NCI-H2107 treated with DMSO at 0.1 percent for 48 hours (cell line): ENCODE results near the gene FCHO2.
"Not testable (repeated sequence)": the region's sequence is repeated elsewhere in the genome, so short reads cannot be mapped to it uniquely, and the experiment has no call there.

Experiments
- DNase-seq: peaks from one replicate; lab custom pipeline; 2025; ENCODE audit not compliant: unreplicated experiment; lab: John Stamatoyannopoulos, UW

Gene FCHO2

GRCh38 chr5:72956324-72957140, 691 bp downstream of the FCHO2 start:
- no peak for DNase-seq

- DNase-seq, result no peak
Measured at GRCh38 chr5:72957337-72957736, 1.5 kb downstream of the FCHO2 start.

GRCh38 chr5:72959257-72959656, 3.4 kb downstream of the FCHO2 start:
- no peak for DNase-seq

DNA sequence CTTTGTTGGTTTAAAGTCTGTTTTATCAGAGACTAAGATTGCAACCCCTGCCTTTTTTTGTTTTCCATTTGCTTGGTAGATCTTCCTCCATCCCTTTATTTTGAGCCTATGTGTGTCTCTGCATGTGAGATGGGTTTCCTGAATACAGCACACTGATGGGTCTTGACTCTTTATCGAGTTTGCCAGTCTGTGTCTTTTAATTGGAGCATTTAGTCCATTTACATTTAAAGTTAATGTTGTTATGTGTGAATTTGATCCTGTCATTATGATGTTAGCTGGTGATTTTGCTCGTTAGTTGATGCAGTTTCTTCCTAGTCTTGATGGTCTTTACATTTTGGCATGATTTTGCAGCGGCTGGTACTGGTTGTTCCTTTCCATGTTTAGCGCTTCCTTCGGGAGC, 18.6 kb downstream of the FCHO2 start:
- not testable (repeated sequence) for DNase-seq

DNA sequence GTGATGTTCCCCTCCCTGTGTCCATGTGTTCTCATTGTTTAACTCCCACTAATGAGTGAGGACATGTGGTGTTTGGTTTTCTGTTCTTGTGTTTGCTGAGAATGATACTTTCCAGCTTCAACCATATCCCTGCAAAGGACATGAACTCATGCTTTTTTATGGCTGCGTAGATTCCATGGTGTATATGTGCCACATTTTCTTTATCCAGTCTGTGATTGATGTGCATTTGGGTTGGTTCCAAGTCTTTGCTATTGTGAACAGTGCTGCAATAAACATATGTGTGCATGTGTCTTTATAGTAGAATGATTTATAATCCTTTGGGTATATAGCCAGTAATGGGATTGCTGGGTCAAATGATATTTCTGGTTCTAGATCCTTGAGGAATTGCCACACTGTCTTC, 21.0 kb downstream of the FCHO2 start:
- not testable (repeated sequence) for DNase-seq

DNA sequence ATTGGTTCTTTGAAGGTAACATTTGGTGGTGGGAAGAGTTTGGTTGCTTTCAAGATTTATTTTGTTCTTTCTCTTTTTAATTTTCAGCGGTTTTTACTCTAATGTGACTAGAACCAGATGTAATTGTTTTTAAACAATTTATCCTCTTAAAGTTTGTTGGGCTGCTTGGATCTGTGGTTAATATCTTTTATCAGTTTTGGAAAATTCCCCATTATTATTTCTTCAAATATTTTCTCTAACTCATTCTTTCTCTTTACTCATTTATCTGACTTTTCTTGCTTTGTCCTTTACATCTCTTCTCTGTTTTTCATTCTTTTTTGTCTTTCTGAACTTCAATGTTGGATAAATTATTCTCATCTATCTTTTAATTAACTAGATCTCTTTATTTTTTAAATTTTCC, 29.9 kb downstream of the FCHO2 start:
- no peak for DNase-seq

GRCh38 chr5:72988769-72989168, 32.9 kb downstream of the FCHO2 start:
- no peak for DNase-seq

- DNase-seq, result no peak
Measured at GRCh38 chr5:72991394-72991793, 35.6 kb downstream of the FCHO2 start.

DNA sequence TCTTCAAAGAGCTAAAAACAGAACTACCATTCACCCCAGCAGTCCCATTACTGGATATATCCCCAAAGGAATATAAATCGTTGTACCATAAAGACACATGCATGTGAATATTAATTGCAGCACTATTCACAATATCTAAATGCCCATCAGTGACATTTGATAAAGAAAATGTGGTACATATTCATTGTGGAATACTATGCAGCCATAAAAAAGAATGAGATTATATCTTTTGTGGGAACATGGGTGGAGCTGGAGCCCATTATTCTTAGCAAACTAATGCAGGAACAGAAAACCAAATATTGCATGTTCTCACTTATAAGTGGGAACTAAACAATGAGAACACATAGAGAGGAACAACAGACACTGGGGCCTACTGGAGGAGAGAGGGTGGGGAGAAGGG, 38.7 kb downstream of the FCHO2 start:
- no peak for DNase-seq

DNA sequence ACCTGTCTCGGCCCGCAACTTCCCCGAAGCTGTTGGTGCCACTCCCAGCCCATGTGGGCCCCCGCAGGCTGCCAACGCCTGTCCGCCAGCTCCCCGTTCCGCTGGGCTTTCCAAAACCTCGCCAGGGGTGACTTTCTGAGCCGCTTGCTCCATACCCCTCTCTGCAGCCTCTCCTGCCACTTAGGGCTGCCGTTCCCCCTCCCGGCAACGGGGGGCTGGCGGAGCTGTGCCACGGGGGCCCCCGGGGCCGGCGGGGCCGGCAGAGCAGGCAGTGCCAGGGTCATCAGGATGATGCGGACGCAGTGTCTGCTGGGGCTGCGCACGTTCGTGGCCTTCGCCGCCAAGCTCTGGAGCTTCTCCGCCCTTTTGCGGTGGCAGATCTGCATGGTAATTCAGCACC, 40.8 kb downstream of the FCHO2 start:
- DNase-seq, result no peak

- DNase-seq, result no peak
Measured at GRCh38 chr5:72999916-73000315, 44.1 kb downstream of the FCHO2 start.

GRCh38 chr5:73005886-73006285, 50.0 kb downstream of the FCHO2 start:
- DNase-seq, result no peak

GRCh38 chr5:73007051-73007450, 51.2 kb downstream of the FCHO2 start:
- DNase-seq, result no peak

- DNase-seq, result no peak
Measured at GRCh38 chr5:73008831-73009230, 53.0 kb downstream of the FCHO2 start.

GRCh38 chr5:73011612-73012011, 55.8 kb downstream of the FCHO2 start:
- DNase-seq, result not testable (repeated sequence)

DNA sequence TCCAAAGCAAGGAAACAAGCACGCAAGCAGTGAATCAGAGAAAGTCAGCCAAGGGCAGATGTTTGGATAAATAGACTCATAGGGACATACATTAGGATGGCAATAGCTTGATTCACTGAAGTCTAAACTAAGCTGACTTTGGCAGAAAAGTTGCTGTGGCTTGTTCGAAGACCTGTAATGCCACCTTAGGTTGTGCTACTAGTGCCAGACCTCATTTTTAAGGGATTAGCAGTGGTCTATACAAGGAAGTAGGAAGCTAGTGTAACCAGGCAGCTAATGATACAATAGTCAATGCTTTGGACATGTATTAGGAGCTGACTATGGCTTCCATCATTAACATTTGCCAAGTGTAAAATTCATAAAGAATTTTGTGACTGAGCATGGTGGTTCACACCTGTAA, 63.1 kb downstream of the FCHO2 start:
- no peak for DNase-seq

- DNase-seq, result no peak
Measured at GRCh38 chr5:73019766-73020165, 63.9 kb downstream of the FCHO2 start.

DNA sequence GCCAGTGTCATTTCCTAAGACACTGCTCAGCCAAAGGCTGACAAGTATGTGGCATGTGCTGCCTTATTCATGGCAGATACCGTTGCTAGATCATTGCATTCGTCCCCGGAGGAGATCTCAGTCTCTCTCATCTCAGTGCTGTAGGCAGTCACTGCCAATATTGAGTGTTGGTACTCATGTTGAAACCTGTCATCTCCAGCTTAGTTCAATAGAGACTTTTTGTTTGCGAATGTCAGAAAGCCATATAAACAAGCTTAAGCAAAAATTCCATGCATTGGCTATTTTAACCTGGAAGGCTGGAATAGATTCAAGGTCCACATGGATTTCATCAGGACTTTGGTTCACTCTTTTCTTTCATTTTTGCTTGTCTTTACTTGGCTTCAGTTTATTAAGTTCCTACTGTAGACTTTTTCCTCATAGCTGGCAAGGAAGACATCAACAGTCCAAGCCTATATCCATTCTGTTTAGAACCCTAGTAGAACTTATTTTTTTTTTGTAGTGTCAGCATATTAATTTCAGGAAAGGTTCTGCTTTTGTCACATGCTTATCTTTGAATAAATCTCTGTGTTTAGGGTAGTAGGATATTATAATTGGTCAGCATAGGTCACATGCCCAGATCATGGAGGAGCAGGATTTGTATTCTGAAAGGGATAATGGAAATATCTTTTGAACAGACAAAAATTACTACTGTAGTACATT, 66.8 kb downstream of the FCHO2 start:
- DNase-seq, result no peak

GRCh38 chr5:73024946-73025544, 69.2 kb downstream of the FCHO2 start:
- not testable (repeated sequence) for DNase-seq

DNA sequence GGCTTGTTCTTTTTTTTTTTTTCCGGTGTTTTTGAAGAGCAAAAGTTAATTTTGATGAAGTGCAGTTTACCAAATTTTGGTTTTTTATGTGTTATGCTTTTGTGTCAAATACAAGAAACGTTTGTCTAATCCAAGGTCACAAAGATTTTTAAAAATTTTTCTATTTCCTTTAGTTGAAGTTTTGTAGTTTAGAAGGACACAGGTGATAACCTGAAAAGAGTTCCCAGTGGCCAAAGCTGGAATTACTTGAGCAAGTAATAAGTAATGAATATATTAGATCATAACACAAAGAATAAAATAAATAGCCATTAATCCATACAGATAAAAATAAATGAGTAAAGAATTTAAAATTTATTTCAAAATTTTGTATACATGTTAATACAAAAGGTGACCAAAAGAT, 71.5 kb downstream of the FCHO2 start:
- no peak for DNase-seq

- no peak for DNase-seq
Measured at GRCh38 chr5:73027816-73028215, 72.0 kb downstream of the FCHO2 start.

- DNase-seq, result no peak
Measured at GRCh38 chr5:73028991-73029595, 73.3 kb downstream of the FCHO2 start.
